ENCODE measurements around the gene PEMT.
A peak's percentile ranks its signal among the peaks of the same experiment; 100 is the strongest.

The PEMT gene

DNA sequence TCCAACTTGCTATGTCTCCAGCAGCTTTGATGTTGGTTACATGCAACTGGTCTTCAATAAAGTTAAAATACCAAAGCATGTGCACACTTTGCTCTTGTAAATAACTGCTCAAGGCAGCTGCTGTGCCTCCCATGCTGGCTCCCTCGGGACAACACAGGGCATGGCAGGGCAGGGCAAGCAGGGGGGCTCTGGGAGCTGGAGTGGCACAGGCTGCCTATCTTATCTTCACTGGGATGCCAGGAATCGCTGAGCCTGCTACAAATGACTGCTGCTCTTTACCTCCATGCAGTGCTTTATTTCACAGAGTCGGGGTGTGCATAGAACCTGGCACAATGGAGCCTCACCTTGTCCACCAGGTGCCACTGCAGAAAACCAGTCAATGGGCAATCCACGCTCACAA is 21.8 kb downstream of the PEMT start:
- no peak for DNase-seq

DNA sequence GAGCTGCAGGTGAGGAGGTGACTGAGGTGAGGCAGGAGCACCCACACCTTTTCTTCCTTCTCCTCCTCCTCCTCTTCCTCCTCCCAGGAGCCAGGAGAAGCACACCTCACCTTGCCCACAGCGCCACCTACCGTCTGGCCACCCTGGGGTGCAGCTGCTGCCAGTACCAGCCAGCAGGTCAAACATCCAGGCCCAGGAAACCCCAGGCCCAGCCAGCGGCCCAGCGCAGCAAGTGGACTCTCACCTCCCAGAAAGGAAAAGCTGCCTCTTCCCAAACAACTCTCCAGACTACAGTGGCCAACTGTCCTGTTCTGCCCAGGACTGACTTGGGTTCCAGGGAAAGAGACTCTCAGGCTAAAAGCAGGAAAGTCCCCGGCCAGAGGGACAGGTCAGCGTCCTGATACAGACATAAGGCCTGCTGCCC is 22.7 kb downstream of the PEMT start:
- DNase-seq = peak; percentile 61

DNA sequence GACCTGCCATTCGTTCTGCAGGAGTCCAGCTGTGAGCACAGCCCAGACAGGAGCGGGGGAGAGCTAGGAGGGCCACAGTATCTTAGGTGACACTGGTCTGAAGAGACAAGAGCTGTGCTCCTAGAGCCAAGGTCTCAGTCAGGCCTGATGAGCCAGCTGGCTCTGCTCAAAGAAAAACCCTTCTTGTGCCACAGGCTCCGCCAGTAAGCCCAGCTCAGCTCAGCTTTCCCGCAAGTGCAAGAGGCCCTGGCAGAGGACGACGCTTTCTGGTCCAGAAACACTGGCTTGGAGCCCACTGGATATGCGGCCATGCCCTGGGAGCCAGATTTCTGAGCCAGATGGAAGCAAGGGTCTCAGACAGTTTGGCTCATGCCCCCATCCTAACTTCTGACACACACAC is 23.9 kb downstream of the PEMT start:
- DNase-seq = no peak

DNA sequence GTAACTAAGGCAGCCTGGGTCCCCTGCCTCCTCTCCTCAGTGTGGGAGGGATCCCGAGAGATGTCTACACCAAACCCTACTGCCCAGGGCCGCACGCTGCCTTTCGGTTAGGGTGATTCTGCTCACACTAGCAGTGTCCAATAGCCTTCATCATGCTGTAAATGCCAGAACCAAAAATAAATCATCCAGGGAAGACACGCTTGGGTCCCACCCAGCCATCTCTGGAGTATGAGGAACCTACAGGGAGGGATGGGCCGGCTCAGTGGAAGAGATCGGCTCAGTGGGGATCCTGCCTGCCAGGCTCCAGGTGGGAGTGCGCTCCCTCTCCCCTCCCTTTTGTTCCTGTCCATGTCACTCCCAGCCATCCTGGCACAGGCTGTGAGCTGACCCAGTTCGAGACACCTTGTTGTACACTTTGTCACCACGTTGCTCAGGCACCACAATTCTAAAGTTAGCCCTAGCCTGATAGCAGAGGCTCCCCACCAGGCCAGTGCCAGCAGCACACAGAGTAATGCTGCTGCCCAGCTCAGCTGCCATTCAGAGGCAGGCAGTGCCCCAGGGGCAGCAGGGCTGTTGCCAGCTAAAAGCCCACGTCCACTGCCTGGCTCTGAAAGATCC is 24.5 kb downstream of the PEMT start:
- DNase-seq = no peak

DNA sequence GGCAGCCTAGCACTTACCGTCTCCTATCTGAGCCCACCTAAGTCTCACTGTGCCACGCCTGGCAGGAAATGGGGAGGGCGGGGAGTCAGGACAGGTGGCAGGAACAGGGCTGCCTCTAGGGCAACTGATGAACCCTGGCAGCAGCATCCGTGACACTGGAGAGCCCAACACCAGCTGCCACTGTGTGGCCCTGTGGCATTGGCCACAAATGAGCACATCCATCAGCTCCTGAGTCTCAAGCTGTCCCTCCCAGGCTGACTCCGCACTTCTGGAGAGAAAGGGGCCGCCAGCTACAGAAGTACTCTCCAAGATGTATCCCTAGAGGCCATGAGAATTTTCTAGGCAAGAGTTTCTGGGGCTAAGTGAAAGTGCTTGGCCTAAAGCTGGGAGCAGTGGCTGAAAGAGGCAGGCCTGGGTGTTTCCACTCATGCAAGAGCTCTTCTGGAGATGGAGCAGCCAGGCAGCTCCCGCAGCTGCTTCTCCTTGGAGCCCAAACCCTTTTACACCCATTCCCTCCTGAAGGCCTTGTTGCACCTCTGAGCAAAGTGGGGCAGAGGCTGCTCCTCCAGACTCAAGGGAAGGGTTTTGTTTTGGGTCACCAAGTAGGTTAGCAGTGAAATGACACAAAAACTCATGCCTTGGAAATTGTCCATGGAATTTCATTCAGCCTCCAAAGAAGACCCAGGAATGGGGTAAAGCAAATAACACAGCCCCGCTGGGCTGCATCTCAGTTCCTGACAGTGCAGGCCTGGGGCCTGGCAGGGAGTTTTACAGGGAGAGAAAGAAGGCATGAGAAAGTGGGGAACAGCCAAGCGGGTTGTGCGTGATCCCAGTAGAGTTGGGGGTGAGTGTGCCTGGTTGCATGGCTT is 25.8 kb downstream of the PEMT start:
- no peak for DNase-seq

DNA sequence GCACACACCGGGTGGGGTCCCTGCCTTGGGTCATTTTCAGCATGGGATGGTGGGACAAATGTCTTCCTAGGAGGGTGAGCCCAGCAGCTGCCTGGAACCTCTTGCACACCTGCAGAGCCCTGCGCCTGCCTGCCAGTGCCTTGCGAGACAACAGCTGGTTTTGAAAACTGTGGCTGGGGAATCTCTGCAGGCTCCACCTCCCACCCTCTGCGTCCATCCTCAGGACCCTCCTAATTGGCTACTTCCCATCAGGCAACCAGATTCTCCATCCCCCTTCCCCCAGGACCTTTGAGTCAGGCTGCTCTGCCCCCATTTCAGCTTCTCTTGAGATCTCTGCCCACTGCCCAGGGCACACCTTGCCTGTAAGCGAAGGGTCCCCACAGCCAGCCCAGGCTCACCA is 26.6 kb downstream of the PEMT start:
- no peak for DNase-seq

DNA sequence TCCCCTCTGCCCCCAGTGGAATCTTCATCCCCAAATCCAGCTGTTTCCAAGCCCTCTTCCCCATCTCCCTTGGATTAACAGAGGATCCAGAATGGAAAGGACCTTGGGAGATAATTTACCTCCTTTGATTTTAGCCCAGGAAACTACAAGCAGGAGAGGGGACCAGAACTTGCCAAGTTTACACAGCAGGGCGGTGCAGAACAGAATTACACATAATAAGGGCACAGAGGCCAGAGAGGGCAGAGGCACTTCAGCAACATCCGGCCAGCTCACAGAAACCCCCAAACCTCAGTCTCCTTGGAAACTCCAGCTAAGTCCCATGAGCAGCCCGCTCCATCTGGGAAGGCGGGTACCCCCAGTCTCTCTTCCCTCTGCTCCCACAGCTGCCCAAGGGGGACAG is 27.2 kb downstream of the PEMT start:
- no peak for DNase-seq

DNA sequence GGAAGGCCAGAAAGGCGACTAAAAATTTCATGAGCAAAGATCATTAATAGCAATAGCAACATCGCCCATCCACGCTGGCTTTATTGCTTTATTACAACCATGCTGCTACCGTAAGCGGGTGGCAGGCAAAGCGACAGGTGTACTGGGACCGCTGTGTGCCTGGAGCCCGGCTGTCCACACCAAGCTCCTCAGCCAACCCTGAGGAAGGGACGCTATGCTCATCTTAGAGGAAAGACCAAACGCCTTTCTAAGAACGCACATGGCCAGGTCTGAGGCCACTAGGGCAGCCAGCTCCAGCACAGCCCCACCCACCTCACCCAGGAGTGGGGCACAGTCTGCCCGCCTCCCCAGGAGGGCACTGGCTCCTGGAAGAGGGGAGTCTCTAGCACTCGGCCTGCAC is 28.0 kb downstream of the PEMT start:
- no peak for DNase-seq

DNA sequence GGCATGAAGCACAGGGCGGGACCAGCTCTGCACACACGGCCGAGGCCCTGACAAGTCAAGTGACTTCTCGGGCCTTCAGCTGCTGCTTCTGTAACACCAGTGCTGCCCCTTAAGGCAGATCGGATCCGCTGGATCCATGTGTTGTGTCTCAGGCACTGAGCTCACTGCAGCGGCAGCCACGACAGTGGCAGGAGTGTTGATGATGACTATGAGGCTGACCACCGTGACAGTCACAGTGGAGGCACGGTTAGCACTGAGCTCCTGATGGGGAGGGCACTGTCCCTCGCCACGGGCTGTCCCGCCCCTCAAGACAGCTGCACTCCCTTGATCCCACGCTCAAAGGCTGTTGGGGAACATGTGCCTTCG is 29.4 kb downstream of the PEMT start:
- no peak for DNase-seq

DNA sequence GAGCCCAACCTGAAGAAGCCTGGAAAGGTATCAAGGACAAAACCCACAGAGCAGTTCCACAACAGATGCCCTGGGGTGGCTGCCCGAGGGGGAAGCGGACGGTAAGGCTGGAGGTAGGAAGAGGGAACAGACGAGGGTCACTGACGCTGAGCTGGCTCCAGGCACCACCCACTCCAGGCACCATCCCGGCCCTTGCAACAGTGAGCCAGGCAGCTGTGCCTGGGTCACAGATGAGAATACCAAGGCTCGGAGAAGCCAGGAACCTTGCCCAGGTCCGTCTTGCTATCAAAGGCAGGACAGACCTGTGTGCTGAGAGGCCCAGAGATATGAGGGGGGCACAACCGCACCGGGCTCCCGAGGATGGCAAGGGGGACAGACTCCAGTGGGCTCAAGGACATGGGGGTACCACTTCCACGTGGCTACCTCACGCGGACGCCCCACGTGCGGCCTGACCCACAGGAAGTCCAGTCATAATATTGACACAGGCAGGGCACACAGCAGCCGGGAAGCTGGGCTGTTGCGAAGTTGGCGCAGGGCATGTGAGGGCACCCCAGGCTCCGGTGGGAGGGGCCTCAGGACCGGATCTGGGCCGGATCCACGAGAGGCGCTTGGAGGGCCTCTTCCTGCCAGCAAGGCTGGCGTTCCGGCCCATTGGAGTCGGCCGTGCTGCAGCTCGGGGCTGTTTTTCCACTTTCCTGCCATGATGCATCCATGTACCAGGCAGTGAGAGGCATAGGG is 29.9 kb downstream of the PEMT start:
- DNase-seq = peak; percentile 42

DNA sequence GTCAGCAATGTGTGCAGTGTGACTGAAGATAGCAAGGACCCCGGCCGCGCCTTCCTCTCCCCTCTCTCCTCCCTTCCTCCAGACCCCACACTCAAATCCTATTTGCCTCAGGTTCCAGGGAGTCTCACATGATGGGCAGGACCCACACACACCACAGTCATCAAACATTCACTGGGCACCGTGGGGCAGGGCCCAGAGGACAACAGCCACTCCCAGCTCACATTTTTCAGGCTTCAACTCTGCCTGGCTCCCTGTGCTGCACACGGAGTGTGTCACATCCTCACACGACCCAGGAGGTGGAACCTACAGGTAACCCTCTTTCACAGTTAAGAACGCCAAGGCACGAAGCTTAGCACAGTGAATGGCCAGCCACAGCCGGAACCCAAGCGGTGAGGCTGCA is 30.5 kb downstream of the PEMT start:
- no peak for DNase-seq

DNA sequence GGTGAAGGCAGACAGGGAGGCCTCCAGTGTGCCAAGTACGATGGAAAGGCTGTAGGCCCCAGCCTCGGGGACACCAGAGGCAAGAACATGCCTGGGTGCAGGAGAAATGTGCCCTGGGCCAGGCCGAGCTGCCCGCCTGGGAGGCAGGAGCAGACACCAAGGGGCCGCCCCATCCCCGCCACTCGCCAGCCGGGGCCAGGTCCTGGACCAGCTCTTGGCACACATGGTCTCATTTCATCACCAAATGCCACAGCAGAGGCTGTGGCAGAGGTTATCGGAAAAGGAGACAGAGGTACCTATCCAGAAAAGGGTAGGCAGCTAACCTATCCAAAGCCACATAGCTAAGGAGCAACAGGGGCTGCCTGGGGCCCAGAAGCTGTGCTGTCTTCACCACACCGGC is 31.3 kb downstream of the PEMT start:
- DNase-seq = no peak

DNA sequence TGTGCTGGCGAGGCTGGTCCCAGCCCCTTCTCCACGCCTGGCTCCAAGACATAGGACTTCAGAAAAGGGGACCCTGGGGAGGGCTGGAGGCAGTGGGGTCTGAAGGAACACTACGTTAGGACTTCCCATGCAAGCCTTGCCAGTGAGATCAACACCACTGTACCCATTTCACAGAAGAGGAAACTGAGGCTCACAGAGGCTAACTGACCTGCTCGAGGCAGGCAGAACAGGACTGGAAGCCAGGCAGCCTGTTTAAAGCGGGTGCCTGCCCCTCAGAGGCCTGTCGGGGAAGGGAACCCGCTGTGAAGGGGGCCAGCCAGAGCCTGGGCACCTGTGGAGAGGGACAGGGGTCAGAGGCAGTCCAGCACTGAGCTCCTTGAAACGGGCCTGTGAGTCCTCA is 32.3 kb downstream of the PEMT start:
- DNase-seq = no peak

DNA sequence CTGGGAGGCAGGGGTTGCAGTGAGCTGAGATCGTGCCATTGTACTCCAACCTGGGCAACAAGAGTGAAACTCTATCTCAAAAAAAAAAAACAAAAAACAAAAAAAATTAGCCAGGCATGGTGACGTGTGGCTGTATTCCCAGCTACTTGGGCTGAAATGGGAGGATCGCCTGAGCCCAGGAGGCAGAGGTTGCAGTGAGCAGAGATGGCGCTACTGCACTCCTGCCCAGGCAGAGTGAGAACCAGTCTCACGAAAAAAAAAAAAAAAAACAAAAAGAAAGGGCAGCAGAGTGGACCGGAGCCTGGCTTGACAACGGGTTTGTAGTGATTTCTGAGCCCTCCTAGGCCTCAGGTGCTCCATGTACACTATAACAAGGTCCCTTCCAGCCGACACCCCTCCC is 33.1 kb downstream of the PEMT start:
- no peak for DNase-seq

DNA sequence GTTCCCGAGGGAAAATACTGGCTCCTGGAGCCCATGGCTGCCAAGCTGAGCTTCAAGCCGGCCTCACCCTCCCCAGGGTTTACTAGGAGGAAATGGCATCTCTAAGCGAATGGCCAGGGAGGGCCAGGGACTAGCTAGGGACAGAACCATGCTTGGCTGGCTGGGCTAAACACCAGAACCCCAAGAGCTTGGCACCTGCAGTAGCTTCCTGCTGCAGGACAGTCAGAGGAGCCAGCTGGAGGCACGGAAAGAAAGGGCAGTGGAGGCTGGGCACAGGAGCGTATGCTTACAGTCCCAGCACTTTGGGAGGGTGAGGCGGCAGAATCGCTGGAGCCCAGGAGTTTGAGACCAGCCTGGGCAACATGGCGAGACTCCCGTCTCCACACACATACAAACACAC is 33.7 kb downstream of the PEMT start:
- DNase-seq = no peak

DNA sequence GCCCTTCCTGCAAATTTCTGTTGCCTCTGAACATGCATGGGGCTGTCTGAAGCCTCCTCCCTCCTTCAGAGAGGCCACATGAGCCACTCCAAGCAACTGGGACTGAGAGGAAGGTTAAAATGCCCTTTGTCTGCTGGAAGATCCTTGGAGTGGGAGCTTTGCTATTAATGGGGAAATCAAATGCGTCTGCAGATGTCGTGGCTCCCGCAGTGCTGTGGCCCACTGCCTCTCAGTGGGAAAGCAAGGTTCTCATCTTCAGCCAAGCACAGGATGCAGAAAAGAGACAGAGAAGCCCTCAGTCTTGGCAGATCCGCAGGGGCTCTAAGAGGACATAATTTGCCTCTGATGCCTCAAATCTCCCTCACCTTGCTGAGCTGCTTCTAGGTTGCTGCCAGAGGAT is 34.8 kb downstream of the PEMT start:
- no peak for DNase-seq

DNA sequence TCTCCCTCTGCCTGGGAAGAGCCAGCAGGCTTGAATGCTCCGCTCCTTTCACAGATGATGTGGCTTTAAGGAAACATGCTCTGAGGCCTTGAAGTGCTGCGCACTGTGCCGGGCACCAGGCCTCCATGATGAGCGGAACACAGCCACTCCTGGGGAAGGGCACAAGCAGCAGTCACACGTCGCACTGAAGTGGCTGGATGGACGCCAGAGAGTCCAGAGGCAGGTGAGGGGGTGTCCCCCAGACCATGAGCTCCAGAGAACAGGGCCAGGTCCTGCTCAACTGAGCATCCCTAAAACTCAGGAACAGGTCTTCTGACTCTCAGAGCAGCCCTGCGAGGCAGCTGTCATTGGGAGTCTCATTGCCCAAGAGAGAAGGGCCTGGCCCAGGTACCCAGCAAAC is 35.6 kb downstream of the PEMT start:
- DNase-seq = no peak

DNA sequence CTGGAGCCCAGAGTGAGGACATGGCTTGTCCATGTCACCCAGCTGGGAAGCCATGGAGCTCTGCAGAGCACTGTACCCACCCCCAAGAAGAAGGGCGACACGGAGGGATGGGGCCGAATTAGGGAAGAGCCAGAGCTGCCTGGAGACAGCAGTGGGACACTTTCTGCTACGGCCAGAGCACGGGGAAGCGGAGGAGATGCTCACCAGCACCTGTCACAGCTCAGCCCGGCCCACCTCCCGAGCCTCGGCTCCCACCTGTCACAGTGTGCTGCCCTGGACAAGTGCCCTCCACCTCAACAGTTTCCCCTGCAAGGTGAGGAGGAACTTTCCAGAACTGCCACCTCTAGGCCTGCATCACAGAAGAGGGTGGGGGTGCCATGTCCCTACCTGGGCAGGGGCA is 36.4 kb downstream of the PEMT start:
- DNase-seq = no peak

DNA sequence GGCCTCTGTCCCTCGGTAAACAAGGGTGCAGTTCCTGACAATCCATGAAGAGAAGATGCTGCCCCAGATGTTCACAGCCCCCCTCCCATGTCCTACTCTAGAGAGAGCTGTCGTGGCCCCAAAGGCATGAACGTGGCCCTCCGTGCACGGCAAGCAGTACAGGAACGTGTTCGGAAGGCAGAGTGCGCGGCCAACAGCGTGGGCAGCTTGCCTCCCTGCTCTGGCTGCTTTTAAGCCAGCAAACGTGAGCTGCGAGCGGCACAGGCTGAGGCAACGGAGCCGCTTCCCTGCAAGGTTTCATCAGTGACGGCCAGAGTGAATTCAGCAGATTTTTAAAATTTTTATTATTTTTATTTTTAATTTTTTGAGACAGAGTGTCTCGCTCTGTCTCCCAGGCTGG is 37.2 kb downstream of the PEMT start:
- DNase-seq = no peak

DNA sequence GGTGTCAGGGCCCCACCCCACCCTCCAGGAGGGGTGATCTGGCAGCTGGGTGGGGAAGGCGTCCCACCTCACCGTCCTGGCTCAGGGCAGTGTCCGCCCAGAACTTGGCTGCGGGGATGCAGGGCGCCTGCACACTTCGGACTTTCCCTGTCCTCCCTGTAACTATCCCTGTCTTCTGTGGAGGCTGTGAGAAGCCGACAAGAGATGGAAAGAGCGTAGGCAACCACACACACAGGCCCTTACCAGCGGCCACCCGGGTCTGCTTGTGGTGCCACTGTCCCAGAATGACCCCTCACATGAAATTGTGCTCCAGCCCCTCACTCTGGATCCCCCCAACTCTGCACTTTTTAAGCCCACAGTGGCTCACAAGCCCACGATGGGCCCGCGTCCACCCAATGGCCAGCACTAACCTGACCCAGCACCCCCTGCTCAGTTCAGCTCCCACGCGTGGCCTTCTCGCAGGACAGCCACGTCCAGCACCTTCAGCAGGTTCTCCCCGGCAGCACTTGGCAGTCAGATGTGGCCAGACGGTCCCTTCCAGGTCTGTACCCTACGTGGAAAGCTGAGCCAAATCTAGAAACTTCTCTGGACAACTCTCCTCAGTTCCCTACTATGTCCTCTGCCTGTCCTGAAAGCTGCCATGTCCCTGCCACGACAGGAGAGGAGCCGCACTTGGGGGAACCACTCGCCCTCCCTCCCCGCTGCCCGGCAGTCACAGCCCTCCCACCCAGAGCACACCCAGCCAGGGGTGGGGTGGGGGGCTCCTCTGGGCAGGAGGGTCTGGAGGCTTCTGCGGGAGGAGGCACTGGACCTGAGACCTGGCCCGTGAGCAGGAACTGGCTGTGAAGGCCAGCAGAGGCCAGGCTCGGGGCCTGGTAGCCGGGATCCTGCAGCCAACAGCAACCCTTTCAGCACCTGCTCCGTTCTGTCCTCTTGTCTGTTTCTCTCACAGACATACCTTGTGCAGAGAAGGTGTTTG is 38.0 kb downstream of the PEMT start:
- no peak for DNase-seq

DNA sequence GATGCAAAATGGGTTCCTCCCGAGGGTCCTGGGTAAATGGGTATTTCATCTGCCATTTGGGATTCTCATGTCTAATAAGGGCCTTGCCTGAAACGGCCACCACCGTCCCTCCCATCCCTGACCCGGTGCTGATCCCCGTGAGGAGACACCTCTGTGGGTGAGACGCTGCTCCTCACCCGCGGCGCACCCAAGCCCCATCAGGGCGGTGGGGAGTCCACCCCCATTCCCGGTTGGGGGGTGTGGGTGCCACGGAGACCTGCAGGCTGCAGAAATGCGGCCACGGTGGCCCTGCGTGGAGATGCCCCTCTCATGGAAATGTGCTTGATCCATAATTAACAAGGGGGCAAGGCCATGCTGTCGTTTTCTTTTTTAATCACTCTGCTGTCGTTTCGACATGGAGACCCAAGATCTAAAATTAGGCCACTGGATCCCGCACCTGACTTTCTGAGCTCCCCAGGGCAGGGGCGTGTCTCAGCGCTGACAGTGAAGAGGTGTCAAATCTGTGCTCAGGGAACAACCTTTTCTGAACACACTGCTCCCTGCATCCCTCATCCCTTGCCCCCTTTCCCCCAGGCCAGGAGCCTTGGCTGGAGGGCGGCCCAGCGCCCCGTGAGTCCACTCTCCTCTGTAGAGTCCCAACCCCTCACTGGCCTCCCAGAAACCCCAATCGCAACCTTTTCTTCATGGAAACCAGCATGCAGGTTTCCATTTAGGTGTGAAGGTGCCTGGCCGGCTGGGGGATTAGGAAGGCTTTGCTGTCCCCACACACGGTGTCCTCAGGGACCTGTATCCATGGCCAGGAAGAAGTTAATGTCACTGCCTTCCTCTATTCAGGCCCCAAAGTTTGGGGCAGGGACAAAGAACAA is 38.9 kb downstream of the PEMT start:
- no peak for DNase-seq

DNA sequence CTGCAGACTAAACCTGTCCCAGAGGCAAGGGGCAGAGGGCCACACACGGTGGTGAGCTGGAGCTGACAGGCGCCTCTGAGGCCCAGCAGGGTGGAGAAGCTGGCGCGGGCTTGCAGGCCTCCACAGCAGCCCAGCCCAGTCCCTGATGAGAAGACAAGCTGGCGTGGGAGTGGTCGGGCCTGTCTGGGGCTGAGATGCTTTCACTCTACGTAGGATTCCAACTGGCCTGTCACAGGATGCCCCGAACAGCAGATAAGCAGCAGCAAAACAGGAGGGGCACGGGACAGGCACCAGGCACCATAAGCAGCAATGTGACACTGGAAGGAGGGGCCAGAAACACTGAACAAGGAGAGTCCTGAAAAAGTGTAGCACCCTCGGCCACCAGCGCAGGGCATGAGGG is 40.1 kb downstream of the PEMT start:
- no peak for DNase-seq

Measured in suppressor macrophage treated with lipopolysaccharide for 4 hours (primary cell).